K562 (cell line): Measurements from ENCODE around the gene TRIM37.

ENCODE experiments used
- ARID1B ChIP-seq: fragments of 450-650 bp; IDR thresholded peaks from 2 replicates; pipeline ENCODE4 v1.6.1; 2016; ENCODE audit warnings: antibody characterized with exemption, mild to moderate bottlenecking, inconsistent platforms
- USF2 ChIP-seq: sonication (generic); formaldehyde crosslinking; IDR thresholded peaks from 2 replicates; pipeline ENCODE4 v1.5.0; 2020; ENCODE audit warnings: missing genetic modification reagents
- ZBTB8A ChIP-seq: fragments of 450-650 bp; IDR thresholded peaks from 2 replicates; pipeline ENCODE4 v1.6.1; 2018; ENCODE audit warnings: mild to moderate bottlenecking, moderate library complexity; ENCODE audit not compliant: partially characterized antibody

GRCh38 chr17:59026176-59026939 lies 80.3 kb downstream of the TRIM37 start:
- TF ChIP-seq ARID1B (no peak), ZBTB8A (no peak), USF2 (CRISPR knock-in tag) (no peak)
